Inflammatory macrophage treated with lipopolysaccharide for 4 hours (primary cell): ENCODE measurements around the gene TMCC2.
"Not testable (repeated sequence)": the region's sequence is repeated elsewhere in the genome, so short reads cannot be mapped to it uniquely, and the experiment has no call there.

Source experiments
- DNase-seq: peaks from one replicate; pipeline ENCODE4 v3.0.0-alpha.2; 2020

The TMCC2 gene

DNA sequence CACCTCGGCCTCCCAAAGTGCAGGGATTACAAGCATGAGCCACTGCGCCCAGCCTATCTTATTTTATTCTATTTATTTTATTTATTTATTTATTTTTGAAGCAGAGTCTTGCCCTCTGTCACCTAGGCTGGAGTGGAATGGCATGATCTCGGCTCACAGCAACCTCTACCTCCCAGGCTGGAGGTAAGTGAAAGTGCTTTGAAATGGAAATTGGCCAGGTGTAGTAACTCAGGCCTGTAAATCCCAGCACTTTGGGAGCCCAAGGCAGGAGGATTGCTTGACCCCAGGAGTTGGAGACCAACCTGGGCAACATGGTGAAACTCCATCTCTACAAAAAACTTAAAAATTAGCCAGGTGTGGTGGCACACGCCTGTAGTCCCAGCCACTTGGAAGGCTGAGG, 11.2 kb upstream of the TMCC2 start:
- DNase-seq: no peak

DNA sequence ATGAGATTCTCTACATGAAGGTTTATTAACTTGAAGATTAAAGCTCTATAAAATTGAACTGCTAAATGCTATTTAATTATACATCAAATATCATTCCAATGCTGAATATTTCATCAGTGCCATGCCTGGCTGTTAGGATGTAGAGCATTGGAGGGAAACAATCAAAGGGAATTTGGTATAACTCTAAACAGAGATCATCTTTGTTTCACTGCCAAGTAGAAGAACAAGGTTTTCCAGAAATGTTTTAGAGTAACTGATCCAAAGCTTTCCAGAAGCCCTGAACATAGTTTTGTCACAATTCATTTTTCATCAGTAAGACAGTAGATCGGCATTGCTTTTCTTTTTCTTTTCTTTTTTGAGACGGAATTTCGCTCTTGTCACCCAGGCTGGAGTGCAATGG, 10.3 kb upstream of the TMCC2 start:
- no peak for DNase-seq

DNA sequence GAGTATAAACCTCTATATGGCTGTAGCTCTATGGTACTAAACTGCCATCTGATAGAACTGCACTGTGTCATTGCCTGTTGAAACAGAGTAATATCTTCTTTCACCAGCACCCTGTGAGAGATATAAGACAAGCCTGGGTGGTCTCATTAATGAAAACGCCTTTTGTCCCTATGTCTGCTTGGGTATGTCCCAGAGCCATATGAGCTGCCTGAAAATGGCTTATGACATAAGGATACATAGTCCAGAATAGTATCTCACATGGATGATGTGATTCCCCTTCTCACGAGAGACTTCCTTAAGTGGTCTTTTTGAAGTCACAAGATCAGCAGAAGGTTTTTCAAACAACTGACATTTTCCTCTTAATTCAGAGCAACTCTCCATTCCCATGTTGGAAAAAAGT, 7.3 kb upstream of the TMCC2 start:
- DNase-seq: no peak

DNA sequence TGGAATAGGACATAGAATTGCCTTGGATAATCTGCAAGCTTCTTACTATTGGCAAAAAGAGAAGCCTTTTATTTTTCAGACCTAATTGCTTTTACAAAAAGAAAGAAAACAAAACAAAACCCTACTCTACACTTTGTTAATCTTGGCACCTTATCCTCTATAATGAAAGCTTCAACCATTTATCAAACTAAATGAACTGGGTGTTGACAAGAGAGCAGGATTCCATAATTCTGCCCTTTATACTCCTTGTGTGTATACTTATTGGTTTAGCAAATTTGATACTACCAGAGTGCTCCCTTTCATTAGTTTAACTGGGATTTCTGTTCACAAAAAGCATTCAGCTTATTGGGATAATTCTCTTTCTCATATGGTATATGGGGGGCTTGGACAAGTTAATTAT, 3.0 kb upstream of the TMCC2 start:
- DNase-seq: no peak

DNA sequence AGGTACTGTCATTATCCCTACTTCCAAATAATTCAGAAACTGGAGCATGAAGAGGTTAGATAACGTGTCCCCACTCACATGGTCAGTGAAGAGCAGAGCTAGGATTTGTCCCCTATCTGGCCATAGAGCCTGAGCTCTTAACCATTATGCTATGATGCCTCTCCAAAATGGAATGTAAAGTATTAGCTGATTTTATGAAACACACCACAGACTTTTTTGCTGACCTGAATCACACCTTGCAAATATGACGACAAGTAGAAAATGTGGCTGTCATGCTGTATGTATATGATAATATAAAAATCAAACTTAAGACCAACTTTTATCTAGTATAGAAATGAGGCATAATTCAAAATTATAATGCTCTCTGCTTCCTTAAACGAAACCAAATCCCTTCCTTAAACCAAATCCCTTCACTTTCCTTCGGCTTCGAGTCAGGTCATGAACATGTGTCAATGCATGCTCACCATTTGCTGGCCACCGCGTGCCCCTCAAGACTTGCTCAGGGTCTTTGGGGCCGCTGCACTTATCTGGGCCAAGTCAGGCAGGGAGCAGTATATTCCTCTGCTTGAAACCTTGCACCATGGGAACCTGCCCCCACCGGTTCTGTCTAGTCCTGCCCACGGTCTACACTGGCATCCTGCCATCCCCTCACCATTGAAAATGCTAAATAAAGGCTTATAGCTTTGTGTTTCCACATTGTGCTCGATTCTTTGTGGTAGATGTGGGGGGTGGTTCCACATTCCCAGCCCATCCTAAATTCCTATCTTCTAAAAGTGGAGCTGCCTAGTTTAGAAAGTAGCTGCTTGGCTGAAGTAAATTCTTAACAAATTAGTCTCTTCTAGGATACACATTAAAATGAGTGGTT, 1.6 kb upstream of the TMCC2 start:
- DNase-seq: no peak

DNA sequence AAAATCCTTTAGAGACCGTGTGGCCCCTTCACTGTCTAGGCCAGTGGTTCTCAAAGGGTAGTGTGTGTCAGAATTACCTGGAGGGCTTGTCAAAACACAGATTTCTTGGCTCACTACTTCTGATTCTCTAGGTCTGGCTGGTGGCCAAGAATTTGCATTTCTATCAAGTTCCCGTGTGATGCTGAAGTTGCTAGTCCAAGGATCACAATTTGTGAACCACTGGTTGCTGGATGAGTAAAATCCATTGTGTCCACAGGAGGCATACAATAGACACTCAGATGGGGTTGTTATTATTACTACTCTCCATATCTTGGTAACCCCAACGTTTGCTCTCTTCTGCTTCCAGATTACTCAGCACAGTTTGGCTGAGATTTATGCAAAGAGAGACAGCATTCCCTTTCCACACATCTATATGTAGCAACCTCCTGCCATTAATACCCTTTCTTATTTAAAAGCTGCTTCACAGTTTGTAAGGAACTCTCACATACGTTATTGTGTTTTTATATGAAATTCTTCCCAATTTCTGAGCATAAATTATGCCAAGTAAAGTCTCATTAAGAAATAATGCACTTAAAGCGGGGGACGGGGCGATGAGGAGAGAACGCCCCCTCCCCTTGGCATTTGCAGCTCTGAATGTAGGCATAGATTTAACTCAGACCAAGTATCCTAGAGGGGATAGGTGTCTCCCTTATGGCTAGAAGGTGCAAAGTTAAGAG, 720 bp upstream of the TMCC2 start:
- DNase-seq: peak; percentile 18

DNA sequence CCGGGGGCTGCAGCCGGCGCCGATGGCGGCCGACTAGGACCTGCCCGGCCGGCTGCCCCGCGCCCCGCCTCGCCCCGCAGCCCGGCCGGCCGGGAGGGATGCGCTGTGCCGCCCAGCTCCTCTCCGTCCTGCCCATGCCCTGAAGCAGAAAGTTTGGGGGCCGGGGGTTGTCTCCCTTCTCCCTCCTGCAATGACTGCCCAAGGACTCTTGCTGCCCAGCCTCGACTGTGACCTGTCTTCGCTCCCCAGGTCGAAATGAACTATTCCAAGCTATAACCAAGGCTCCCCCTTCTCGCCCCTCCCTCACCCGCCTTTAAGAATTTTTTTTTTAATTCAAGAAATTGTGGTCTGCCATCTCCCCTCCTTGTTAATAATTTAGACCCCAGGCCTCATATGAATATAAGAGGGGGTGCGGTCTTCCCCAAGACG, 361 bp downstream of the TMCC2 start:
- DNase-seq: no peak

DNA sequence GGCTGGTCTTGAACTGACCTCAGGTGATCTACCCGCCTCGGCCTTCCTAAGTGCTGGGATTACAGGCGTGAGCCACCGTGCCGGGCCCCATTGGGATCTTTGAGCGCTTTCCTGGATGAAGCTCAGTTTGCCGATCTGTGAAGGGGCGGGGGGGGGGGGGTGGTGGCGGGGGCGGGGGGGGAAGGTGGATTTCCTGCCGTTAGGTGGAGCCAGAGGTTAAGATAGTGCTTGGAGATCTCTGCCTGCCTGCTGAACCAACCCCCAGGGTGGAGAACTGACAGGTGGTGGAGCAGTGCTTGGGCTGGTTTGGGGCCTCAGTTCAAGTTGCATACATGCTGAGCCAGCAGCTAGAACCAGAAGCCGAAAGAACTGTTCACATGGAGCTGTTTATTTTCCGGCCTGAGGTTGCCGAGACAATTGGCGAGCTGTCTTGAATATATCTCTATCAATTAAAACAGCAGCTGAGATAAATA, 1.7 kb downstream of the TMCC2 start:
- no peak for DNase-seq

DNA sequence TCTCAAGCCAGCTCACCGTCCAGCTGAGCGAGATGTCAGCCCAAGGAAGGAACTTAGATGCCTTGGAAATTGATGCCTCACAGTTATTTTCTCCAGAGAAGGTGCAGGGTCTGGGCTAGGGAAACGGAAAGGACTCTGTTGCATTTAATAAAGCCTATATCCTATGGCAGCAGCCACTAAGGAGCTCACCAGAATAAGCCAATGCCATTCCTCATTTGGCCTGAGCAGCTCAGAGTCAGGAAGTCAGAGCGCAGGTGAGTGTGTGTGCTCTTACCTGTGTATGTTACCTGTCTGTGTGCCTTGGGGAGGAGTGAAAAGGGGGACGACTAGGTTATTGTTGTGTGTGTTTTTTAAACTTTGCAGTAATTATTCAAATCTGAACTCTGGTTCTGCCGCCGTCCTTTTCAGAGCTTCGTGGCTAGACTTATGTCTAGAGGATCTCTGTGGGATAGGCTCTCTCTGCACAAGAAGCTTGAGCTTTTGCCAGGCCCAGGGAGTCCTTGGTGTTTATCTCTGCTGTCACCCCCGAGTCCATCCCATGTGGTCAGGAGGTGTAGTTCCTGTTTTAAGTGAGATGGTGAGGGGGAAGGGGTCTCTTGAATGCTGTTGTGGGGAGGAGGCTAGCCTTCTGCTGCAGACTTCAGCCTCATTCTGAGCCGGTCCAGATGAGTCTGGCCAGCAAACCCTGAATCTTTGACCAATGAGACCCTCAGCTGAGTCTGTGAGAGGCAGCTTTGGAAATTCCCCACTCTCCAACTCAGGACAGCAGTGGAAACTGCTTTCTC, 2.4 kb downstream of the TMCC2 start:
- no peak for DNase-seq

DNA sequence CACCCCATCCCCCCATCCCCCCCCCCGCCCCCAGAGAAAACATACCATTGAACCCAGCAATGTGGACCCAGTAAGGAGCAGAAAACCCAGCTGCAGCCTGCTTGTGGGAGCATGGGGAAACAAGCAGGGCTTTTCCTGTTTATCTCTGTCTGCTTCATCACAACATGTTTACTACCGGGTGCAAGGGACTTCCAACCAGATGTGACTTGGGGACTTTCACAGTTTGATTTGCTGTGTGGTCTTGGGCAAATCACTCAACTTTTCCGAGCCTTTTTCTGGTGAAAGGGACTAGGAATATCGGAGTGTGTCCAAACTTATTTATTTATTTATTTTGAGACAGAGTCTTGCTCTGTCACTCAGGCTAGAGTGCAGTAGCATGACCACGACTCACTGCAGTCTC, 3.2 kb downstream of the TMCC2 start:
- no peak for DNase-seq

DNA sequence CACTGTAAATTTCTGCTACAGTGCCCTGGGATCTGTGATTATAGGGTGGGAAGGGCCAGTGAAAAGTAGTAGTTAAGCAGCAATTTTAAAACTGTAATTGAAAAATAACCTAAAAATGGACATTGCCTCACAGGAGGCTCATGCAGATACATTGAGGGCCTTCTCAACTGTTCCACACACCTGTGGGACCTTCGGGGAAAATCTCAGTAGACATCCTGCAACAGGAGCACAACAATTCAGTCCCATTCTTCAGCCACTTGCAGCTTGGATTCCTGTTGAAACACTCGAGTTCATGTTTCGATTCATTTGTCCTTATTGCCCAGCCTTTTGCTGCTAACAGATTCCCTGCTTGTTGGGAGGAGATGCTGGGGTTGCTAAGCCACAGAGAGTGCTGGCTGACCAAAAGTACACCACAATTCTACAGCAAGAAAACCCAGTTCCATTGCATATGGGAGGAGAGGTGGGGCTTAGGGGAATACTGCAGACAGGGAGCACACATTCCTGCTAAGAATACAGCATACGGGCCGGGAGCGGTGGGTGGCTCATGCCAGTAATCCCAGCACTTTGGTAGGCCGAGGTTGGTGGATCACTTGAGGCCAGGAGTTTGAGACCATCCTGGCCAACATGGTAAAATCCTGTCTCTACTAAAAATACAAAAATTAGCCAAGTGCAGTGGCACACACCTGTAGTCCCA, 4.5 kb downstream of the TMCC2 start:
- no peak for DNase-seq

DNA sequence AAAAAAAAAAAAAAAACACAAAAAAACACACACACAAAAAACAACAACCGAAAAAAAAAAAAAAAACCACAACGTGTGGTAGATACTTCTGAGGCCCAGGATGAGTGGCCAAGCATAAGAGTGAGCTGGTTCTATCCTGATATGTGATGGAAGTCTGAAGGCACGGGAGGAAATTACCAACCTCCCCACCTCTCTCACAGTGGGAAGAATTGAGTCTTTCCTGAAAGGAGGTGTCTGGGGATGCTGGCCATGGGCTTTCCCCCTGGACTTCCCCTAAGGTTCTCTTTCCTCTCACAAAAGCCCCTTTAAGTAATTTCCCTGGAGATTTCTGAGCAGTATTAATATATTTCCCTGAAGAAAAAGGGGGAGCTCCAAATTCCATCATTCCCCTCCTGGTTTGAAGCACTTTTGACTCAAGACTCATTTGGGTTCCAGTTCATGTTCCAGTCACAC, 5.2 kb downstream of the TMCC2 start:
- peak; percentile 47 for DNase-seq

DNA sequence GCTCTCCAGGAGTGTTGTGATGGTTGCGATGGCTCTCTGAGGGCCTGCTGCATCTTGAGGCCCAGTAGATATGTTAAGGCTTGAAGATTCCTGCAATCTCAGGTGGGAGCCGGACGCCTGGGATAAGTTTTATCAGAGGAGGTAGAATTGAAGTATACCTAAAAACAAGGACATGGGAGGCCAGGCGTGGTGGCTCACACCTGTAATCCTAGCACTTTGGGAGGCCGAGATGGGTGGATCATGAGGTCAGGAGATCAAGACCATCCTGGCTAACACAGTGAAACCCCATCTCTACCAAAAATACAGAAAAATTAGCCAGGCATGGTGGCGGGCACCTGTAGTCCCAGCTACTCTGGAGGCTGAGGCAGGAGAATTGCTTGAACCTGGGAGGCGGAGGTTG, 6.2 kb downstream of the TMCC2 start:
- not testable (repeated sequence) for DNase-seq

DNA sequence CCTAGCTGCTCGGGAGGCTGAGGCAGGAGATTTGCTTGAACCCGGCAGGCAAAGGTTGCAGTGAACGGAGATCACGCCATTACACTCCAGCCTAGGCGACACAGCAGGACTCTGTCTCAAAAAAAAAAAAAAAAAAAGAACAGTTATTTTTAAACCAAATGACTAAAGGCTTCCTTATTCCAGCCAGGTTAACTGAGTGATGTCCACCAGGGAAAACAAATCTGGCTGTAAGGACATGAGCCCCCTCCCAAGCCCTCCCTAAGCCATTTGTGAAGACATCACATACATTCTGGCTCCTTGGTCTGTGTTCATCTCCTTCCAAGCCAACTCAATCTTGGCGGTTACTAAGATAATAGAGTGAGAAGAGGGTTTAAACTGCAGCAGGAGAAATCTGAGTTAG, 8.2 kb downstream of the TMCC2 start:
- no peak for DNase-seq

DNA sequence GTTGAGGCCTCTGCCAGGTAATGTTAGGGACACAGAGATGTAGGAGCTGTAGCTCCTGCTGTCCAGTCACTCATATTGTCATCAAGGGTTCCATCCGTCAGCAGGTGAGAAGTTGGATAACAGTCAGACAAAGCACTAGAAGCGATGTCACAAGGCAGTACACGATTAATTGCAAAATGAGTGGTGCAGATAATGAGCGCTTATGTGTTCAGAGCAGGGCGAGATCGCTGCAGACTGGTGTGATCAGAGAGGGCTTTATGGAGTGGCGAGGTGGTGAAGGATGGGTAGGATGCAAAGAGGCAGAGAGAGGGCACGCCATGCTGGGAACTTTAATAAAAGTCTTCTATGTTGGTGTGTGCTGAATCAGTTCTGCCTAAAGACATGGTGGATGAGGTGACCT, 8.8 kb downstream of the TMCC2 start:
- no peak for DNase-seq

DNA sequence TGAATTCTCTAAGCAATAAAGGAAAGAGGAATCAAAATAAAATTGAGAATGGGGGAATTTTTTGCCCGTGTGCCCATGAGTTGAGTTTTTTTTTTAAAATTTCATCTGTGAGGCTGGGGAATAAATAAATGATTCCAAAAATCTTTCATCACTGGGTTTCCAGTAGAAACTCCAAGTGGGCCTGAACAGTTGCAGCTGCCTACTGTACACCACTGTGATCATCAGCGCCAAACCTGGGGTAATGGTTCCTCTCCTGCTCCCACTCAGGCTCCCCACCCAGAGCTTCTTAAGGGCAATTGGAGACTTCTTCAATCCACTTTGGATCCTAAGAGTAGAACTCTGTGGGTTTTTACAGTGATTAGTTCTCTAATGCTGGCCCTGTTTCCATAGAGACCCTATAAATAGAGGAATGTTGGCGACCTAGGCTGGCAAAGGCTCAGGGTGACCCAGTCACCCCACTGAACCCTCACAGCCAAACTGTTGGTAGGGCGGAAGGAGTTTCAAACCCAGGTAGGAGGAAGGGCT, 9.3 kb downstream of the TMCC2 start:
- no peak for DNase-seq

DNA sequence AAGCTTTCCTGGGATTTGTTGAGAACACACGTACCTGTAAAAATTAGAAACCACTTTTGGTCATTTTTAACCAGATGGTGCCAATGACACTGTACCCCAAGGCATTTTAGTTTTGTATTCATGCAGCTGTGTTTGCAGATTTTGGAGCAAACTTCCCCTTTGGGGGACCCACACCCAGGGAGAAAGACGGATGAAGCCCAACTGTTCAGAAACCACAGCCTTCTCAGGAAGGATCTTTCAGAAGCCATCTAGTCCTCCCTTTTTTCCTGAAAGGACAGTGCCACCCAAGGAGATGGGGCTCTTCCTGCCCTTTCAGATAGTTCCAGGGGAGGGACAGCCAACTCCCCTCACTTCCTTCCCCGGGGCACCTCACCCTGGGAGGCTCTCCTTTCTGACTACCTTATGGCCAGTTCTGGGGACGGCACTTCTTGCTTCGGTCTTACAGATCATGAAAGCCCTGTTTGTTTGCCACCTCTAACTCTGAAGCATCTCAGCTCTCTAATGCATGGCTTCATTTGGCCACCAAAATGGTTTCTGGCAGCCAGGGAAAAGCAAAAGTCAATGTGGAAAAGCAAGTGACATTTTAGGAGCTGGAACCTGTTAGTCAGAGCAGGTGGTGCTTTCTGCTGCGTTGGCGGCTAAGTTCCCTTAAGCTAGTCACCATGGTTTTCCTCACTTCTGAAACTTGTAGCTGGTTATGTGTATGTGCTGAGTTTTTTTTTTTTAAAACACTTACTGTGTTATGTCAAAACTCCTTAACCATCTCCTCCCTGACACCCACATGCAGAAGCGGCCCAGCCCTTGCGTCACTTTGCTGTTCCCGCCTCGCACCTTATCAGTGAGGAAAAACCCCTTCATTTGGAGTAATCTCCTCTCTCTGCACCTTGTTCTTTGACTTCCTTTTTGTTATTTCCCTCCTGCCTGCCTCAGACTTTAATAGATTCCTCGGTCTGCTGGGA, 10.1 kb downstream of the TMCC2 start:
- peak; percentile 78 for DNase-seq

DNA sequence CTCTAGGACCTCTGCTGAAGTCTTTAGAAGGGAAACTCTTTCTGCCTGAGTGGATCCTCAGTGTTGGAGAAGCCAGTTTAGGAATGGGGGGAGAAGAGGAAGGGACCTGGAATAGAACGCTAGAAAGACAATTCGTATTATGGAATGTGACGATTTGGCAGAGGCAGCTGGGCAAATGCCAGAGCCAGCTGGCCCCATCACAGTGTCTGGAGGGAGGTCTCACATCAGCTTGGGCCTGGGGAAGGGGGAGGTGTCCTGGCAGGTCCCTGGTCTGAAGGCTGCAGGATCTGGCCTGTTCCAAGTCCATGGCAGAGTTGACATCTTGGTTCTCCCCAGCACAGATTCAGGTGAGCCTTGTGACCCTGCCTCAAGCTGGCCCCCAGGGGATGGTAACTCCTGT, 11.3 kb downstream of the TMCC2 start:
- DNase-seq: no peak

DNA sequence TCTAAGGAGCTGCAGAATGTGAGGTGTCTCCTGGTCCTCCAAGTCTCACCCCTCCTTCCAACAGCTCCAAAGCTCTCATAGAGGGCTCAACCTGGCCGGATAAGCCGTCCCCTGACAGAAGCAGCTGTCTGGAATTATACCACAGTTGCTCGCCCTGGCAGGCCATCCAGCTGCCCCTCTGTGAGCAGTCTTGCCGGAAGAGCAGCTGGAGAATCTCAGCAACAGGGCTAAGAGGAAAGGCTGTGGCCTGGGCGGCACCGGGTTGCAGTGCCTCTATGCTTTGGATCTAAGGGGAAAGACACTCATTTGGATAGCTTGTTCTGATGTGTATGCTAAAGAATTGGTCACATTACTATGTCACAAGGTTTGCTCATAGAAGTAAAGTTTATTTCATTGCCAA, 12.4 kb downstream of the TMCC2 start:
- no peak for DNase-seq

DNA sequence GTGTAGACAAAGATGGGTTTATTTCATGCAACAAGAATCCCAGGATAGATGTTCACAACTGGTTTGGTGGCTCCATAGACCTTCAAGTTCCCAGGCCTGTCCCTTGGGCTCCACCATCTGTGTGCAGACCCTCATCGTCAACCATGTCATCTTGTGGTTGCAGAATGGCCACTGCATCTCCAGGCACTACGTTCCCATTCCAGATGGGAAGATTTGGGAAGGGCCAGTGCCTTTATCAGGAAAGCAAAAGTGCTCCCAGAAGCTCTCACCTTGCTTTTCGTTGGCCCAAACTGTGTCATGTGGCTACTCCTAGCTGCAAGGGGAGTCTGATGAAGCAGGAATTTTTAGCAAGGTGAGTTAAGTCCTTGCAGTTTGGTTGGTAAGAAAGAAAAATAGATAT, 12.8 kb downstream of the TMCC2 start:
- DNase-seq: no peak

DNA sequence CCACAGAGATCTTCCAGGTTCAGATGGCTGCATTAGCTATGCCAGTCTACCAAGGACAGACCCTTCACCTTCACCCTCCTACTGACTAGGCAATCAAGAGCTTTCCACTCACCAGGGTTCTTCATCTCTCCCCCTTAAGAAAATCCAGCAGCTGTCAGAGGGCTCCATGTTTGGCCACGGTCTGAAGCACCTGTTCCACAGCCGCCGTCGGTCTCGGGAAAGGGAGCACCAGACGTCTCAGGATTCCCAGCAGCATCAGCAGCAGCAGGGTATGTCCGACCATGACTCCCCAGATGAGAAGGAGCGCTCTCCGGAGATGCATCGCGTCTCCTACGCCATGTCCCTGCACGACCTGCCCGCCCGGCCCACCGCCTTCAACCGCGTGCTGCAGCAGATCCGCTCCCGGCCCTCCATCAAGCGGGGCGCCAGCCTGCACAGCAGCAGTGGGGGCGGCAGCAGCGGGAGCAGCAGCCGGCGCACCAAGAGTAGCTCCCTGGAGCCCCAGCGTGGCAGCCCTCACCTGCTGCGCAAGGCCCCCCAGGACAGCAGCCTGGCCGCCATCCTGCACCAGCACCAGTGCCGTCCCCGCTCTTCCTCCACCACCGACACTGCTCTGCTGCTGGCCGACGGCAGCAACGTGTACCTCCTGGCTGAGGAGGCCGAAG, 13.8 kb downstream of the TMCC2 start:
- no peak for DNase-seq
